ES-I3 (cell line): ENCODE data around the gene ERBB4.

Experiments used
- H3K36me3 ChIP-seq: 2 replicates; pipeline ENCODE4 v1.6.1; 2013; ENCODE audit warnings: mild to moderate bottlenecking, low read length, control low read depth, moderate library complexity; ENCODE audit not compliant: insufficient read depth
- H3K4me1 ChIP-seq: 2 replicates; pipeline ENCODE4 v1.6.1; 2013; ENCODE audit warnings: mild to moderate bottlenecking, control low read depth, low read length; ENCODE audit not compliant: insufficient read depth
- H3K9ac ChIP-seq: 2 replicates; pipeline ENCODE4 v1.6.1; 2013; ENCODE audit warnings: low read depth, mild to moderate bottlenecking, low read length, moderate library complexity
- H3K9me3 ChIP-seq: 2 replicates; pipeline ENCODE4 v1.6.1; 2013; ENCODE audit warnings: mild to moderate bottlenecking, low read length, moderate library complexity; ENCODE audit not compliant: control insufficient read depth, insufficient read depth

Gene ERBB4

GRCh38 chr2:211900518-211900917 is 638.1 kb downstream of the ERBB4 start:
- Histone ChIP-seq H3K9me3 (no peaks in the 10 kb centered on the region), H3K36me3 (no peaks in the 10 kb centered on the region), H3K4me1 (no peaks in the 10 kb centered on the region), H3K9ac (no peak overlapping the region)

DNA sequence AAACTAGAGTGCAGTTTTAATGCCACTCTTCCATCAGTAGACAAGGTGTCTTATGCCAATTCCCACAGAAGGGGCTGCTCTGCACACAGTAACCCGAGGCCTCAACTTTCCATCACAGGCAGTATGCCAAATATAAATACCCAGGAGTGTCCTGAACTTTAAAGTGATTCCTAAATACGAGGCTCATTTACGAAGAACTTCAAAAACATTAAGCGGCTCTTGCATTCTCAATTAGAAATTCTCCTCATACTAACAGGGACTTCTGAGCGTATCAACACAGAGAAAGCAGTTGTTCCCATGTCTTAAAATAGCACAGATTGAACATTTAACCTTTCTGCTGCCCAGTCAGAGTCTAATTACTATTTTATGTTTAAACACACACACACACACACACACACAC is 638.6 kb downstream of the ERBB4 start:
- H3K9me3 ChIP-seq, result no peaks in the 10 kb centered on the region
- no peaks in the 10 kb centered on the region for H3K36me3 ChIP-seq
- H3K4me1 ChIP-seq, result no peaks in the 10 kb centered on the region
- no peak overlapping the region for H3K9ac ChIP-seq

DNA sequence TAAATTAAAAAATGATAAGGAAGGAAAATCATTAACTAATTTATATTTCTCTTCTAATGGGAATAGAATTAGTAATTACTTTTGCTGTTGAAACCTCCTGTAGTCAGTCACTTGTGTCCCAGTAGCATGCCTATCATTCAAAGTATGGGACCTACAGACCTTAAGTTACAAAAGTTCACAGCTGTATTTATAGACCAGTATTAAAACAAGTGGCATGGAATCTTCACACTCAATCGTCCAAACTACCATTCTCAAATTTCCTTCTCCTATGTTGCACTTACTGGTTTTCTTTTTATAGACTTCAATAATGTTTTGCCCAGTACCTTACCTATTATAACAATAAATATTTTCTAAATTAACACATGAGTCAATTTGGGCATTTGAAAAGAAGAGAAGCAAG is 639.9 kb downstream of the ERBB4 start:
- no peak overlapping the region for H3K9ac ChIP-seq
- no peaks in the 10 kb centered on the region for H3K4me1 ChIP-seq
- no peaks in the 10 kb centered on the region for H3K9me3 ChIP-seq
- H3K36me3 ChIP-seq, result no peaks in the 10 kb centered on the region

DNA sequence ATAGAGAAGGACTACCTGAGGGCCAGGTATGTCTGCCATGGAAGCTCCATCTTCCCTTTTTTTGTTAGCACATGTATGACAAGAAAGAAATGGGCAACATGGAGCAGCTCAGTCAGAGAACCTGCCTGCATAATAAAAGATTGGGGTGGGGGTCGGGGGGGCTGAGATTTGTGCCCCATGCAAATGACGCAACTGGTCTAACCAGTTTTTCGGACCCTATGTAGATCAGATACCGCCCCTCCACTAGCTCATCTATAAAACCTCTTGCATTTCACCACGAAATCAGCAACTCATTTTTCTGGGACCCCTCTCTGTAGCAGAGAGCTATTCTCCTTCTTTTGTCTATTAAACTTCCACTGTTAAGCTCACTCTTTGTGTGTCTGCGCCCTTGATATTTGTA is 657.2 kb downstream of the ERBB4 start:
- peaks cover 3% of the 10 kb centered on the region; the same call in 1 of the 2 replicates for H3K4me1 ChIP-seq
- no peaks in the 10 kb centered on the region for H3K9me3 ChIP-seq
- no peak overlapping the region for H3K9ac ChIP-seq
- no peaks in the 10 kb centered on the region for H3K36me3 ChIP-seq

DNA sequence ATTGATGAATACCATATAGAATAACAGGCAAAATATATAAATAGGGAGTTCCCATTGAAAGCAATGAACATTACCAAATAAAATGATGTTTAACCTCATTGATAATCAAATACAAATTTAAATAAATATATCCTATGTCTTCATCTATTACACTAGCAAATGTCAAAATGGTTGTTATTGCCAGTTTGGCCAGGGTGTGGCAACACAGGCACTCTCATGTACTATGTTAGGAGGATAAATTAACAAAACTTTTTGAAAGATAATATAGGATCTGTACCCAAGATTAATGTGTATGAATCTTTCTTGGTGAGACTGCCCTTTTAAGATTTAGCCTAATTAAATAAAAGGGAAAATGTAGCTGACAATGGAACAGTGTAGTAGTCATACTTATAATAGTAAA is 659.3 kb downstream of the ERBB4 start:
- Histone ChIP-seq H3K4me1 (peaks cover 3% of the 10 kb centered on the region; the same call in 1 of the 2 replicates), H3K9ac (no peak overlapping the region), H3K36me3 (no peaks in the 10 kb centered on the region), H3K9me3 (no peaks in the 10 kb centered on the region)

GRCh38 chr2:211877061-211877460 is 661.5 kb downstream of the ERBB4 start:
- Histone ChIP-seq H3K9me3 (no peaks in the 10 kb centered on the region), H3K4me1 (peaks cover 3% of the 10 kb centered on the region; the same call in 1 of the 2 replicates), H3K9ac (no peak overlapping the region), H3K36me3 (no peaks in the 10 kb centered on the region)

GRCh38 chr2:211875488-211875887 is 663.1 kb downstream of the ERBB4 start:
- Histone ChIP-seq H3K9me3 (no peaks in the 10 kb centered on the region), H3K4me1 (no peaks in the 10 kb centered on the region), H3K9ac (no peak overlapping the region), H3K36me3 (no peaks in the 10 kb centered on the region)

GRCh38 chr2:211868996-211869533 is 669.5 kb downstream of the ERBB4 start:
- Histone ChIP-seq H3K4me1 (no peaks in the 10 kb centered on the region), H3K9ac (no peak overlapping the region), H3K9me3 (no peaks in the 10 kb centered on the region), H3K36me3 (no peaks in the 10 kb centered on the region)

- no peaks in the 10 kb centered on the region for H3K36me3 ChIP-seq
- no peak overlapping the region for H3K9ac ChIP-seq
- H3K4me1 ChIP-seq, result no peaks in the 10 kb centered on the region
- no peaks in the 10 kb centered on the region for H3K9me3 ChIP-seq
Observed at GRCh38 chr2:211867845-211868451, 670.7 kb downstream of the ERBB4 start.

- no peaks in the 10 kb centered on the region for H3K36me3 ChIP-seq
- no peaks in the 10 kb centered on the region for H3K9me3 ChIP-seq
- H3K4me1 ChIP-seq, result no peaks in the 10 kb centered on the region
- no peak overlapping the region for H3K9ac ChIP-seq
Observed at GRCh38 chr2:211864328-211864727, 674.3 kb downstream of the ERBB4 start.

DNA sequence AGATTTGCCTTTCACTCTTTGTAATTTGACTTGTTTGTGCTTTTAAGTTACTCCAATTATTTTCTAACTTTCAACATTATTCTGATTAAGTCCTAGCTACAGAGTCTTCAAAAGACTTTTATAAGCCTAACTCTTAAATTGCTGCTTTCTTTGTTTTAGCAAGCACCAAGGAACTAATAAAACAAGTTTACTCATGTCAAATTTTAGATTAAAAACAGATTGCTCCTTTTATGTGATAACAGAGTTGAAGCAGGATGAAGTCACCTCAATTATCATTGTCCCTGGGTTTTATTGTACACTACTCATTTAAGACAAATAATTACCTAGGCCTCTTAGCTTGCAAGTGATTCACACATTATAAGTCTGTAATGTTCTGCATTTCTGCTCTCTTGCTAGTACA is 678.4 kb downstream of the ERBB4 start:
- H3K36me3 ChIP-seq, result no peaks in the 10 kb centered on the region
- no peak overlapping the region for H3K9ac ChIP-seq
- H3K4me1 ChIP-seq, result no peaks in the 10 kb centered on the region
- H3K9me3 ChIP-seq, result no peaks in the 10 kb centered on the region

GRCh38 chr2:211854832-211855231 is 683.8 kb downstream of the ERBB4 start:
- no peaks in the 10 kb centered on the region for H3K4me1 ChIP-seq
- H3K9me3 ChIP-seq, result no peaks in the 10 kb centered on the region
- H3K36me3 ChIP-seq, result no peaks in the 10 kb centered on the region
- no peak overlapping the region for H3K9ac ChIP-seq

DNA sequence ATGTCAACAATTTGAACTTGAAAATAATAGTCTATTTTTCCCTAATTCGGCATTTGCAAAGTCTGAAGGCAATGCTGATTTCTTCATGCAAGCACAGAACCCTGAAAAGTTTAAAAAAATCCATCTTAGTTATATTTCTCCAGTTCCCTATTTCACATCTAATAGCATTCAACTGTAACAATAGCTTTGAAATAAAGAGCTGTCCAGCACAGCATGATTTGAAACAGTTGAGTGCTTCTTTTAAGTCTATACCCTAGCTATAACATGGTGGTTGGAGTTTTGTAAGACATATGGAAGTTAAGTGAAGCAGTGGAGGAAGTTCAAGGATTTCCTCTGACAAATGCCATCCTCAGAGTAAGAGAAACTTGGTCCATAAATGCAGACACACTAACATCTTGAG is 691.9 kb downstream of the ERBB4 start:
- Histone ChIP-seq H3K9me3 (no peaks in the 10 kb centered on the region), H3K36me3 (no peaks in the 10 kb centered on the region), H3K9ac (no peak overlapping the region), H3K4me1 (no peaks in the 10 kb centered on the region)

GRCh38 chr2:211846036-211846400 is 692.6 kb downstream of the ERBB4 start:
- Histone ChIP-seq H3K9me3 (no peaks in the 10 kb centered on the region), H3K9ac (no peak overlapping the region), H3K4me1 (no peaks in the 10 kb centered on the region), H3K36me3 (no peaks in the 10 kb centered on the region)

GRCh38 chr2:211845338-211846035 is 693.1 kb downstream of the ERBB4 start:
- no peaks in the 10 kb centered on the region for H3K9me3 ChIP-seq
- no peak overlapping the region for H3K9ac ChIP-seq
- H3K36me3 ChIP-seq, result no peaks in the 10 kb centered on the region
- no peaks in the 10 kb centered on the region for H3K4me1 ChIP-seq
